ENCODE data around the gene SERPINA5. TPM values are rescaled to one million over a fixed set of nuclear protein-coding genes. Genes with fewer than 3 reads are reported as not detected.
"Not testable (repeated sequence)": the region's sequence is repeated elsewhere in the genome, so short reads cannot be mapped to it uniquely, and the experiment has no call there.

The SERPINA5 gene
- total RNA-seq, 3 donors from 2014 or later = 0.53 to 3.8 TPM; not detected in 1

DNA sequence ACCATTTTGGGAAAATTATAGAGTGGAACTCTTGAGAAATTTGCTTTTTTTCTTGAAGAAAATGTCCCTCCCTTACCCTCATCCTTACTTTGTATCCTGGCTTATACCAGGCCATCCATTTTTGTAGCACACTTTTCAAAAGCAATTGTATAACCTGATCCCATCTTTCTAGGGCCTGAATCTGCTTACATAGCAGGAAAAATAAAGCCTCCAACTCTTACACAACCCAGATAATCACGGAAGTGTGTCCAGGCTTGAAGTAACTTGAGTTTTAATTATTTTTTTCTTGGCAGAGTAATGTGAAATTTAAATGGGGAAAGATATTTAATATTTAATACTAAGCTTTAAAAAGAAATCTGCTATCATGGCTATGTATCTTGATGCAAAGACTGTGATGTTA, 53.9 kb downstream of the SERPINA5 start:
- Histone ChIP-seq H3K4me1 (ENCODE audit: low read depth) (no peaks in the 10 kb centered on the region), H3K9me3 (no peaks in the 10 kb centered on the region), H3K36me3 (ENCODE audit: low read depth) (no peaks in the 10 kb centered on the region), H3K4me3 (no peak overlapping the region)
- ATAC-seq (no peak), DNase-seq (no peak)
- TF ChIP-seq, protein P1, sequence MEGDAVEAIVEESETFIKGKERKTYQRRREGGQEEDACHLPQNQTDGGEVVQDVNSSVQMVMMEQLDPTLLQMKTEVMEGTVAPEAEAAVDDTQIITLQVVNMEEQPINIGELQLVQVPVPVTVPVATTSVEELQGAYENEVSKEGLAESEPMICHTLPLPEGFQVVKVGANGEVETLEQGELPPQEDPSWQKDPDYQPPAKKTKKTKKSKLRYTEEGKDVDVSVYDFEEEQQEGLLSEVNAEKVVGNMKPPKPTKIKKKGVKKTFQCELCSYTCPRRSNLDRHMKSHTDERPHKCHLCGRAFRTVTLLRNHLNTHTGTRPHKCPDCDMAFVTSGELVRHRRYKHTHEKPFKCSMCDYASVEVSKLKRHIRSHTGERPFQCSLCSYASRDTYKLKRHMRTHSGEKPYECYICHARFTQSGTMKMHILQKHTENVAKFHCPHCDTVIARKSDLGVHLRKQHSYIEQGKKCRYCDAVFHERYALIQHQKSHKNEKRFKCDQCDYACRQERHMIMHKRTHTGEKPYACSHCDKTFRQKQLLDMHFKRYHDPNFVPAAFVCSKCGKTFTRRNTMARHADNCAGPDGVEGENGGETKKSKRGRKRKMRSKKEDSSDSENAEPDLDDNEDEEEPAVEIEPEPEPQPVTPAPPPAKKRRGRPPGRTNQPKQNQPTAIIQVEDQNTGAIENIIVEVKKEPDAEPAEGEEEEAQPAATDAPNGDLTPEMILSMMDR (IDR thresholded peaks at IDR 0.05) = no peak
- intact Hi-C loops (cut with DNase I, micrococcal nuclease) = no loop called here

DNA sequence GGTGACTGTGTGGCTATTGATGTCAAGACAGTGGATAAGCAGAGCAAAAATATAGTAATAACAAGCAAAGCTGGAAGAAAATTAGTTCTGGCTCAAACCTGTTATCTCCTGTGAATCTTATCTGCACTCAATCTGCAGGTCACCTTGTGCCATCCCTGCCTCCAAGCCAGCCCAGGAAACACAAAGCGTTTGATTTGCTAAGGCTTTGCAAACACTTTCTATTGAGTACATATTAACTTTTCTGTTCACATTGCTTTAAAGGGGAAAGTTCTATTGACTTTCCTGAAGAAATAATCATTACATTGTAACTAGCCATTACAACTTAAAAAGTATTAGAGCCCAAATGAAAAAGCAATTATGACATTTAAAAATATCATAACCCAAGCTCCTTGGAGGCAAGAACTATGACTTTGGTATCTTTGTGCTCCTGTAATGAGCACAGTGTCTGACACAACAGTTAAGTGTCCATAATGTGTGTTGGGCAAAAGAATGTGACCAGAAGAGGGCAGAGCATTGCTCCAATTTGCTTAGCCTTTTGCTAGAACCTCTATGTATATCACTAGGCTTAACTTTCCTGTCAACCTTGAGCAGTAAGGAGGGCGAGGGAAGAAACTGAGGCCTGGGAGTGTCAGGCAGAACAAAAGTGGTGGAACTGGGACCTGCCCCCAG, 55.7 kb downstream of the SERPINA5 start:
- TF ChIP-seq, protein P1 (IDR thresholded peaks at IDR 0.05) = no peak
- DNase-seq (no peak), ATAC-seq (no peak)
- Histone ChIP-seq H3K4me3 (no peak overlapping the region), H3K9me3 (no peaks in the 10 kb centered on the region), H3K4me1 (ENCODE audit: low read depth) (no peaks in the 10 kb centered on the region), H3K36me3 (ENCODE audit: low read depth) (no peaks in the 10 kb centered on the region)
- intact Hi-C loops (cut with DNase I, micrococcal nuclease) = no loop called here

DNA sequence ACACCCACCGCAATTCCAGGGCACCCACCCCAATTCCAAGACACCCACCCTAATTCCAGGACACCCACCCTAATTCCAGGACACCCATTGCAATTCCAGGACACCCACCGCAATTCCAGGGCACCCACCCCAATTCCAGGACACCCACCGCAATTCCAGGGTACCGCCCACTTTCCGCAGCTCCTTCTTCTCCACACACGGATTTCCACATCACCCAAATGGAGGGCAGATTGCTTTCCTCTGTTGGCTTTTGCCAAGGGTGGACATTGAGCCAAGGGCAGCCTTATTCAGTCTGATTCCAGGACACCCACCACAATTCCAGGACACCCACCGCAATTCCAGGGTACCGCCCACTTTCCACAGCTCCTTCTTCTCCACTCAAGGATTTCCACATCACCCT, 56.6 kb downstream of the SERPINA5 start:
- H3K4me1 ChIP-seq (ENCODE audit: low read depth); H3K4me3 ChIP-seq; intact Hi-C loops (cut with DNase I, micrococcal nuclease); DNase-seq; H3K9me3 ChIP-seq; H3K36me3 ChIP-seq (ENCODE audit: low read depth); ATAC-seq: not testable (repeated sequence)

DNA sequence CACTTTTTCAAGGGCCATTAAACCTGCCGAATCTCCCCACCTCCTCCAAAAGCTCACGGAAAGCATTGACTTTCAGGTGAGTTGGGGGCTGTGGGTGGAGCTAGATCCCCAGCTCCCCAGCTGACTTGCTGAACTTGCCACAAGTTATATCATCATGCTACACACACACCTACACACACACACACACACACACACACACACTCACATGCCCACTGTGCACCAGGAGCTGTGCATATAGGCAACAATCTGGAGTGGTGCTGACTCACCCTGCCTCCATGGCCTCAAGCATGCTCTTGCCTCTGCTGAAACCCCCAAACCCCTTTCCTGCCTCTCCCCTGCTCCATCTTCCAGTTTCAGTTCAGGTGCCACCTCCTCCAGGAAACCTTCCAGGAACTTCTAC, 57.1 kb downstream of the SERPINA5 start:
- H3K36me3 ChIP-seq (ENCODE audit: low read depth) = no peaks in the 10 kb centered on the region
- intact Hi-C loops (cut with DNase I, micrococcal nuclease) = no loop called here
- H3K9me3 ChIP-seq = no peaks in the 10 kb centered on the region
- no peaks in the 10 kb centered on the region for H3K4me1 ChIP-seq (ENCODE audit: low read depth)
- no peak for DNase-seq
- TF ChIP-seq, protein P1 (IDR thresholded peaks at IDR 0.05) = no peak
- ATAC-seq = no peak
- no peak overlapping the region for H3K4me3 ChIP-seq

DNA sequence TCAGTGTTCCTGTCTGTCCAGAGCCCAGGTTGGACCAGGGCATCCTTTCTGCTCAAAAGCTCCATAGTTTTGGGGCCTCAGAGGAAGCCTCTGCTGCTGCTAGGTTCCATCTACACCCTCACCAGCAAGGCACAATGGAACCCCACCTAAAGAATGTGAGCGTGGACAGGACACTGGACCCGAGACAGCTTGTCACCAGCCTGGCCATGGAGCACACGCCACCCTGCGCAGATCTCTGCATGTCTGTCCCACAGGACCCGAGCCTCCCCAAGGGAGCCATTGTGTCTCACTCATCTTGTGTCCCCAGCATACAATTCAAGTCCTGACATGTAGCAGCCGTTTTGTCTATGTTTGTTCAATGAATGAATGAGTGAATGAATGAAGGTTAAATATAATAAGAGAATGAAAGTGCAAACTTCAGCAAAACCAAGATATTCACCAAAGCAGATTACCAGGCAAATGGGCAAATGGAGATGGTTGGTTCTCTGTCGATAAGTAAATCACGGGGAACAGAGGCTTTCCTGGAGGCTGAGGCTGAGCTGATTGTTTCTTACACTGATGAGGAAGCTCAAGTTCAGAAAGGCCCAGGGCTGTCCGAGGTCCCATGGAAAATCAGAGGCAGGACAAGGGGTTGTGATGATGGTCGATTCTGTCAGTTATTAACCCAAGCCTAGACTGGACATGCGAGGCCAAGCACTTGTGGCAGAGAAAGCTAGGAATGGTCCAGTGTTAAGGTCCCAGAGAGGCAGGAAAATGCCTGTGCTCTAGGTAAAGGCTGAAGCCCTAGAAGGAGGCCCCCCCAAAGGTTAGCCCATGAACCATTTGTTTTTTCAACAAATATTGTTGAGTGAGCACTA, 58.0 kb downstream of the SERPINA5 start:
- ATAC-seq (no peak), DNase-seq (no peak)
- TF ChIP-seq, protein P1 (IDR thresholded peaks at IDR 0.05) = no peak
- H3K4me1 ChIP-seq (ENCODE audit: low read depth) = no peaks in the 10 kb centered on the region
- no peak overlapping the region for H3K4me3 ChIP-seq
- no peaks in the 10 kb centered on the region for H3K36me3 ChIP-seq (ENCODE audit: low read depth)
- no peaks in the 10 kb centered on the region for H3K9me3 ChIP-seq
- intact Hi-C loops (cut with DNase I, micrococcal nuclease) = no loop called here
